Psoas muscle (tissue), 8 donors: ENCODE data around the gene DGCR8. TPM values are rescaled to one million over a fixed set of nuclear protein-coding genes. Genes with fewer than 3 reads are reported as not detected.

Source experiments
- ATAC-seq, 4 donors: fragments of 200-7000 bp; cut with Tn5 transposase; one replicate each; pipeline ENCODE4 v1.9.1; 2020; ENCODE audit warnings: moderate library complexity in 3 of 4, mild to moderate bottlenecking in 2 of 4
- DNase-seq, 2 donors: peaks; one replicate each; pipeline ENCODE4 v3.0.0-alpha.2; 2020
- H3K27ac ChIP-seq: fragments of 200-600 bp; one replicate; pipeline ENCODE4 v1.8.0; 2022
- H3K27me3 ChIP-seq, 3 donors: fragments of 200-600 bp in 1 of 3; one replicate each; pipeline versions ENCODE4 v1.6.1 to v1.8.0; 2013 to 2022; ENCODE audit warnings: low read length in 2 of 3, mild to moderate bottlenecking in 2 of 3, moderate library complexity in 1 of 3; ENCODE audit not compliant: insufficient read depth in 3 of 3
- H3K36me3 ChIP-seq, 2 donors: fragments of 200-600 bp in 1 of 2; one replicate each; pipeline versions ENCODE4 v1.6.1 to v1.8.0; 2013 to 2022; ENCODE audit warnings: low read depth in 1 of 2, mild to moderate bottlenecking in 1 of 2, moderate library complexity in 1 of 2; ENCODE audit not compliant: insufficient read depth in 1 of 2
- H3K4me1 ChIP-seq: fragments of 200-600 bp; one replicate; pipeline ENCODE4 v1.8.0; 2022
- H3K4me3 ChIP-seq: fragments of 200-600 bp; one replicate; pipeline ENCODE4 v1.8.0; 2022; ENCODE audit warnings: mild to moderate bottlenecking
- H3K9me3 ChIP-seq: fragments of 200-600 bp; one replicate; pipeline ENCODE4 v1.8.0; 2022
- WGBS, 3 donors: extraction: QIAGEN DNeasy Blood & Tissue Kit; methylation state at CpG; one replicate each; pipeline versions ENCODE4 v1.1.6 to v1.1.7; 2013; 5-methylcytosine and 5-hydroxymethylcytosine counted together
- intact Hi-C, 2 donors: fragments of 100-400 bp; cut with DNase I; formaldehyde crosslinking; loops; one replicate each; pipeline versions ENCODE4 v1.11.0 to v1.14.2; 2022
- polyA plus RNA-seq, 3 donors: library from polyadenylated mRNA; stranded (reverse); fragments of 200-250 nt; gene quantifications; one replicate each; pipeline ENCODE4 v1.2.3, GENCODE V29; 2013
- total RNA-seq, 4 donors: library from RNA; stranded (reverse); fragmentation: NEBNext Ultra II Directional in 2 of 4; extraction: Animal tissue kit (Norgen Biotek cat#: 25700) in 2 of 4; gene quantifications; one replicate each; pipeline versions ENCODE4 v1.2.1 to v1.2.4, GENCODE V29; 2021 to 2023
- TF ChIP-seq, protein P1 (sequence below): fragments of 200-600 bp; IDR thresholded peaks from one replicate; pipeline ENCODE4 v1.8.0; 2022; ENCODE audit warnings: antibody characterized with exemption
- donor health status: healthy with polysubstance abuse.
- donor health status: DM: no; HTN: no; CAD: no; lungs with moderate emphysema.
- donor health status: Bipolar disorder and iron deficiency.
- donor health status: healthy.
- donor health status: DM: yes; HTN: yes; CAD: no.
- donor health status: DM: no; HTN: no; CAD: no.
- donor health status: DM: no; HTN: no; CAD: no.
- donor health status: DM: yes; HTN: yes; CAD: no.

The DGCR8 gene
- total and polyA plus RNA-seq, 7 donors, result 10.5 to 21.5 (median 15.3) TPM

DNA sequence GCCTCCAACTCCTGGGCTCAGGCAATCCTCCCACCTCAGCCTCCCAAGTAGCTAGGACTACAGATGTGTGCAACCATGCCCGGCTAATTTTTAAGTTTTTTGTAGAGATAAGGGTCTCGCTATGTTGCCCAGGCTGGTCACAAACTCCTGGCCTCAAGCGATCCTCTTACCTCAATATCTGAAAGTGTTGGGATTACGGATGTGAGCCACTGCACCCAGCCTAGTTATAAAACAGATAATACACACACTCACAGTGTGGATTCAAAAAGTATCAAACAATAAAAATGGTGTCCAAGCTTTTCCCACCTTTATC, 71.2 kb downstream of the DGCR8 start:
- TF ChIP-seq, protein P1, sequence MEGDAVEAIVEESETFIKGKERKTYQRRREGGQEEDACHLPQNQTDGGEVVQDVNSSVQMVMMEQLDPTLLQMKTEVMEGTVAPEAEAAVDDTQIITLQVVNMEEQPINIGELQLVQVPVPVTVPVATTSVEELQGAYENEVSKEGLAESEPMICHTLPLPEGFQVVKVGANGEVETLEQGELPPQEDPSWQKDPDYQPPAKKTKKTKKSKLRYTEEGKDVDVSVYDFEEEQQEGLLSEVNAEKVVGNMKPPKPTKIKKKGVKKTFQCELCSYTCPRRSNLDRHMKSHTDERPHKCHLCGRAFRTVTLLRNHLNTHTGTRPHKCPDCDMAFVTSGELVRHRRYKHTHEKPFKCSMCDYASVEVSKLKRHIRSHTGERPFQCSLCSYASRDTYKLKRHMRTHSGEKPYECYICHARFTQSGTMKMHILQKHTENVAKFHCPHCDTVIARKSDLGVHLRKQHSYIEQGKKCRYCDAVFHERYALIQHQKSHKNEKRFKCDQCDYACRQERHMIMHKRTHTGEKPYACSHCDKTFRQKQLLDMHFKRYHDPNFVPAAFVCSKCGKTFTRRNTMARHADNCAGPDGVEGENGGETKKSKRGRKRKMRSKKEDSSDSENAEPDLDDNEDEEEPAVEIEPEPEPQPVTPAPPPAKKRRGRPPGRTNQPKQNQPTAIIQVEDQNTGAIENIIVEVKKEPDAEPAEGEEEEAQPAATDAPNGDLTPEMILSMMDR, result no peak
- H3K4me1 ChIP-seq, result no peaks in the 10 kb centered on the region
- ATAC-seq (no peak), DNase-seq (no peak)
- intact Hi-C loops, result loop anchor here in 1 of 2 donors (5.0 kb wide), 1 partner anchor 456 kb away; no protein-coding TSS in a partner anchor
- H3K27ac ChIP-seq, result no peak overlapping the region
- no peak overlapping the region for H3K4me3 ChIP-seq
- no peaks in the 10 kb centered on the region for H3K27me3 ChIP-seq
- H3K9me3 ChIP-seq, result no peaks in the 10 kb centered on the region
- WGBS, 3 donors, result 87 to 95% (median 93%) methylated on average over 4 of the region's 4 CpGs
- no peaks in the 10 kb centered on the region for H3K36me3 ChIP-seq

DNA sequence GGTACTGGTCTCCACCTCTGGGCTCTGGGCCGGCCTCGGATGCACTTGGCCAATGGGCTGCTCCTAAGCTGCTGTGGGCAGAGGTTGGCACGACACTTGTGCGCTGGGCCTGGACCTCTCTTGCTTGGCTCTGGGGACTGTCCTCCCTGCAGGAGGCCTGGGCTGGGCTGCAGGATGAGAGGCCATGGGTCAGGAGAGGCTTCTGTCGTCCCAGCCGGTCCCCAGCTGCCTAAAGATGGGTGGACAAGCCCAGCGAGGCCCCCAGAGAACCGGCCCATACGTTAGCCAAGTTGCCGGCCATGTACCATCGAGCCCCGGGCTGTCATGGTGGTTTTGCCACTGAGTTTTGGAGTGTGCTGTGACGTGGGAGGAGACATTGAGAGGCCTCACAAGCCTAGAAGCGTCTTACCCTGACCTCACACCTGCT, 72.4 kb downstream of the DGCR8 start:
- Histone ChIP-seq H3K4me3 (no peak overlapping the region), H3K4me1 (no peaks in the 10 kb centered on the region), H3K27ac (no peak overlapping the region), H3K9me3 (no peaks in the 10 kb centered on the region), H3K27me3 (no peaks in the 10 kb centered on the region), H3K36me3 (no peaks in the 10 kb centered on the region)
- TF ChIP-seq, protein P1, result no peak
- 63 to 77% (median 68%) methylated on average over 14 of the region's 14 CpGs for WGBS, 3 donors
- intact Hi-C loops, result loop anchor here in 1 of 2 donors (5.0 kb wide), 1 partner anchor 455 kb away; no protein-coding TSS in a partner anchor
- ATAC-seq, result no peak
- DNase-seq, result no peak

DNA sequence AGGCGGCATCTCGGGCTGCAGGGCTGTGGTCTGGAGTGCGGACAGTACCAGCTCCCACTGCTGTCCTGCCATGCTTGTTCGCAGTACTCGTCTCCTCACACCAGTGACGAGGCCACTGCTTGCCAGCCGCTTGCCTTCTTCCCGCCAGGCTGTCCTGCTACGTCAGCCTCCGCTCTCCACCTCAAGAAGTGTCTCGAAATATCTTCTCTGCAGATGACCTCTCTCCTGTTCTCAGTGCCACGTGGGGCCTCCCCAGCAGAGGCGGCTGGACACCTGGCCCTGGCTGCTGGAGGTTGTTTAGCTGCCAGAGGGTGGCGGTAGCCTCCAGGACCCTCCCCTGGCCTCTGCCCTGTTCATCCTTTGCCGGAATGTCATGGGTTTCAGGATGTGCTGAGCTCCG, 73.9 kb downstream of the DGCR8 start:
- WGBS, 3 donors, result 62 to 64% (median 62%) methylated on average over 16 of the region's 16 CpGs
- H3K4me3 ChIP-seq, result no peak overlapping the region
- intact Hi-C loops, result loop anchor here in 1 of 2 donors (5.0 kb wide), 1 partner anchor 453 kb away; no protein-coding TSS in a partner anchor
- DNase-seq (no peak), ATAC-seq (no peak)
- H3K9me3 ChIP-seq, result no peaks in the 10 kb centered on the region
- H3K27me3 ChIP-seq, result no peaks in the 10 kb centered on the region
- no peaks in the 10 kb centered on the region for H3K4me1 ChIP-seq
- no peaks in the 10 kb centered on the region for H3K36me3 ChIP-seq
- TF ChIP-seq, protein P1, result no peak
- no peak overlapping the region for H3K27ac ChIP-seq

DNA sequence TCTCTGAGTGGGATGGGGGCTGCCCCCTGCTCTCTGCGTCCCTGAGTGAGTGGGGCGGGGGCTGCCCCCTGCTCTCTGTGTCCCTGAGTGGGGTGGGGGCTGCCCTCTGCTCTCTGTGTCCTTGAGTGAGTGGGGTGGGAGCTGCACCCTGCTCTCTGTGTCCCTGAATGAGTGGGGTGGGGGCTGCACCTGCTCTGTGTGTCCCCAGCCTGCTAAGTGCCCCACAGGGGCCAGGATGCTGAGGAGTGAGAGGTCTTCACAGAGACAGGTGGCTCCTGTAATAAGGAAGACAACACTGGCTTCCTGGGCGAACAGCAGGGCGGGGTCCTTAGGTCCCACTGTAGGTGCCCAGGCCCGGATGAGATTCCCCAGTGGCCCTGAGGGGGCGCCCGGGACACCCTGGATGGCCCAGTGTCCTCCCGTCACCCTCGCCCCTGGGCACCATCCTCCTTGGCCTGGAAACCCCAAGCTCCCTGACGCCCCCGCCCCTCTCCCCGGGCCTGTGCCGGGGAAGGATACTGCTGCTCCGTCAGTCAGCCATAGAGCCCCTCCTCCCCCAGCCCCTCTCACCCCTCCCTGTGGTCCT, 74.7 kb downstream of the DGCR8 start:
- H3K27me3 ChIP-seq, result no peaks in the 10 kb centered on the region
- intact Hi-C loops, result loop anchor here in 1 of 2 donors (5.0 kb wide), 1 partner anchor 453 kb away; no protein-coding TSS in a partner anchor
- TF ChIP-seq, protein P1, result no peak
- H3K36me3 ChIP-seq, result no peaks in the 10 kb centered on the region
- no peaks in the 10 kb centered on the region for H3K9me3 ChIP-seq
- H3K27ac ChIP-seq, result no peak overlapping the region
- DNase-seq, result no peak
- 45 to 68% (median 55%) methylated on average over 10 to 14 of the region's 14 CpGs for WGBS, 3 donors
- ATAC-seq, result no peak
- H3K4me3 ChIP-seq, result no peak overlapping the region
- no peaks in the 10 kb centered on the region for H3K4me1 ChIP-seq
